Activated T-helper 1 cell treated with anti-CD3 and anti-CD28 coated beads, Interleukin-12 subunit alpha, Interleukin-12 subunit beta, Interleukin-2, Interleukin-4 antibody, amounts not matched to agents 30 ng/mL and 10 ng/mL and 1 ng/mL, durations not matched to agents 14 hours and 24 hours and 36 hours (primary cell): ENCODE results near the gene SIL1. TPM values are rescaled to one million over a fixed set of nuclear protein-coding genes. Genes with fewer than 3 reads are reported as not detected.
"Not testable (repeated sequence)": the region's sequence is repeated elsewhere in the genome, so short reads cannot be mapped to it uniquely, and the experiment has no call there.

ENCODE experiments used
- DNase-seq: peaks from one replicate; pipeline ENCODE4 v3.0.0; 2021; ENCODE audit warnings: low spot score
- H3K27ac Mint-ChIP-seq: one replicate; pipeline ENCODE4 v1.8.0; 2021; ENCODE audit warnings: mild to moderate bottlenecking, mixed read lengths
- H3K27me3 Mint-ChIP-seq: one replicate; pipeline ENCODE4 v1.8.0; 2022; ENCODE audit warnings: mild to moderate bottlenecking, moderate library complexity, mixed read lengths; ENCODE audit not compliant: insufficient read depth
- H3K36me3 Mint-ChIP-seq: one replicate; pipeline ENCODE4 v1.8.0; 2021; ENCODE audit warnings: low read depth, mixed read lengths
- H3K4me1 Mint-ChIP-seq: one replicate; pipeline ENCODE4 v1.8.0; 2021; ENCODE audit warnings: low read depth, mixed read lengths
- H3K4me3 Mint-ChIP-seq: one replicate; pipeline ENCODE4 v1.8.0; 2021; ENCODE audit warnings: mild to moderate bottlenecking, moderate library complexity, mixed read lengths
- H3K9me3 Mint-ChIP-seq: one replicate; pipeline ENCODE4 v1.8.0; 2021; ENCODE audit warnings: mixed read lengths
- intact Hi-C: fragments of 100-400 bp; cut with micrococcal nuclease; formaldehyde crosslinking; loops from one replicate; pipeline ENCODE4 v1.15.1; 2024
- total RNA-seq: library from RNA; stranded (reverse); gene quantifications from 2 replicates; pipeline ENCODE4 v1.2.3, GENCODE V29; 2022

SIL1 gene
- total RNA-seq, 1 donor from 2014 or later: 28.6 TPM

GRCh38 chr5:139025651-139026050, 172.5 kb downstream of the SIL1 start:
- Mint-ChIP-seq H3K9me3 (no peaks in the 10 kb centered on the region), H3K36me3 (peaks cover 4% of the 10 kb centered on the region), H3K27me3 (no peaks in the 10 kb centered on the region), H3K4me1 (peaks cover 7% of the 10 kb centered on the region), H3K27ac (no peak overlapping the region), H3K4me3 (no peak overlapping the region)
- no peak for DNase-seq
- intact Hi-C loops: no loop called here

- H3K4me1 Mint-ChIP-seq: peaks cover 7% of the 10 kb centered on the region
- intact Hi-C loops: no loop called here
- H3K27ac Mint-ChIP-seq: no peak overlapping the region
- H3K36me3 Mint-ChIP-seq: peaks cover 4% of the 10 kb centered on the region
- H3K4me3 Mint-ChIP-seq: no peak overlapping the region
- DNase-seq: no peak
- H3K9me3 Mint-ChIP-seq: no peaks in the 10 kb centered on the region
- H3K27me3 Mint-ChIP-seq: no peaks in the 10 kb centered on the region
Observed at GRCh38 chr5:139023286-139023685, 174.9 kb downstream of the SIL1 start.

GRCh38 chr5:139022528-139022927, 175.6 kb downstream of the SIL1 start:
- intact Hi-C loops: no loop called here
- Mint-ChIP-seq H3K4me1 (peaks cover 2% of the 10 kb centered on the region), H3K27ac (no peak overlapping the region), H3K27me3 (no peaks in the 10 kb centered on the region), H3K9me3 (no peaks in the 10 kb centered on the region), H3K4me3 (no peak overlapping the region), H3K36me3 (peaks cover 4% of the 10 kb centered on the region)
- DNase-seq: no peak

GRCh38 chr5:139021346-139021745, 176.8 kb downstream of the SIL1 start:
- Mint-ChIP-seq H3K4me1 (no peaks in the 10 kb centered on the region), H3K9me3 (no peaks in the 10 kb centered on the region), H3K36me3 (peaks cover 4% of the 10 kb centered on the region), H3K4me3 (no peak overlapping the region), H3K27me3 (no peaks in the 10 kb centered on the region), H3K27ac (no peak overlapping the region)
- intact Hi-C loops: no loop called here
- DNase-seq: no peak

GRCh38 chr5:139019880-139020279, 178.3 kb downstream of the SIL1 start:
- Mint-ChIP-seq H3K36me3 (peaks cover 7% of the 10 kb centered on the region), H3K4me1 (no peaks in the 10 kb centered on the region), H3K9me3 (no peaks in the 10 kb centered on the region), H3K4me3 (no peak overlapping the region), H3K27ac (no peak overlapping the region), H3K27me3 (no peaks in the 10 kb centered on the region)
- DNase-seq: no peak
- intact Hi-C loops: no loop called here

- intact Hi-C loops: no loop called here
- Mint-ChIP-seq H3K36me3 (peaks cover 7% of the 10 kb centered on the region), H3K4me1 (no peaks in the 10 kb centered on the region), H3K4me3 (no peak overlapping the region), H3K27me3 (no peaks in the 10 kb centered on the region), H3K9me3 (no peaks in the 10 kb centered on the region), H3K27ac (no peak overlapping the region)
- DNase-seq: no peak
Observed at GRCh38 chr5:139019211-139019610, 179.0 kb downstream of the SIL1 start.

GRCh38 chr5:139017624-139018023, 180.5 kb downstream of the SIL1 start:
- H3K27ac Mint-ChIP-seq: no peak overlapping the region
- H3K4me1 Mint-ChIP-seq: no peaks in the 10 kb centered on the region
- DNase-seq: no peak
- H3K36me3 Mint-ChIP-seq: peaks cover 7% of the 10 kb centered on the region
- H3K27me3 Mint-ChIP-seq: no peaks in the 10 kb centered on the region
- H3K9me3 Mint-ChIP-seq: no peaks in the 10 kb centered on the region
- intact Hi-C loops: no loop called here
- no peak overlapping the region for H3K4me3 Mint-ChIP-seq

GRCh38 chr5:139016186-139016585, 182.0 kb downstream of the SIL1 start:
- intact Hi-C loops: no loop called here
- Mint-ChIP-seq H3K4me3 (no peak overlapping the region), H3K4me1 (no peaks in the 10 kb centered on the region), H3K36me3 (peaks cover 7% of the 10 kb centered on the region), H3K9me3 (no peaks in the 10 kb centered on the region), H3K27me3 (no peaks in the 10 kb centered on the region), H3K27ac (no peak overlapping the region)
- DNase-seq: no peak

GRCh38 chr5:139014726-139015125, 183.4 kb downstream of the SIL1 start:
- Mint-ChIP-seq H3K36me3 (peaks cover 6% of the 10 kb centered on the region), H3K9me3 (no peaks in the 10 kb centered on the region), H3K27ac (no peak overlapping the region), H3K4me3 (no peak overlapping the region), H3K27me3 (no peaks in the 10 kb centered on the region), H3K4me1 (no peaks in the 10 kb centered on the region)
- no peak for DNase-seq
- intact Hi-C loops: no loop called here

GRCh38 chr5:139012176-139012575, 186.0 kb downstream of the SIL1 start:
- H3K4me1 Mint-ChIP-seq: no peaks in the 10 kb centered on the region
- H3K27ac Mint-ChIP-seq: no peak overlapping the region
- no peak overlapping the region for H3K4me3 Mint-ChIP-seq
- intact Hi-C loops: no loop called here
- H3K36me3 Mint-ChIP-seq: peaks cover 3% of the 10 kb centered on the region
- H3K27me3 Mint-ChIP-seq: no peaks in the 10 kb centered on the region
- DNase-seq: no peak
- no peaks in the 10 kb centered on the region for H3K9me3 Mint-ChIP-seq

- H3K27me3 Mint-ChIP-seq, H3K4me3 Mint-ChIP-seq, H3K36me3 Mint-ChIP-seq, DNase-seq, H3K9me3 Mint-ChIP-seq, H3K27ac Mint-ChIP-seq, intact Hi-C loops, H3K4me1 Mint-ChIP-seq: not testable (repeated sequence)
Observed at GRCh38 chr5:139011156-139011555, 187.0 kb downstream of the SIL1 start.

- H3K27me3 Mint-ChIP-seq: no peaks in the 10 kb centered on the region
Observed at GRCh38 chr5:139004374-139005307, 193.5 kb downstream of the SIL1 start.

GRCh38 chr5:138999674-139000073, 198.5 kb downstream of the SIL1 start:
- no peaks in the 10 kb centered on the region for H3K36me3 Mint-ChIP-seq
- H3K27me3 Mint-ChIP-seq: peaks cover 1% of the 10 kb centered on the region
- DNase-seq: no peak
- H3K9me3 Mint-ChIP-seq: peaks cover 14% of the 10 kb centered on the region
- H3K4me3 Mint-ChIP-seq: no peak overlapping the region
- no peaks in the 10 kb centered on the region for H3K4me1 Mint-ChIP-seq
- intact Hi-C loops: no loop called here
- no peak overlapping the region for H3K27ac Mint-ChIP-seq

More at GRCh38 chr5:139004374-139005307, 193.5 kb downstream of the SIL1 start:
- no peaks in the 10 kb centered on the region for H3K4me1 Mint-ChIP-seq
- H3K36me3 Mint-ChIP-seq: no peaks in the 10 kb centered on the region
- DNase-seq: no peak
- H3K4me3 Mint-ChIP-seq: no peak overlapping the region
- H3K9me3 Mint-ChIP-seq: no peaks in the 10 kb centered on the region
- H3K27ac Mint-ChIP-seq: no peak overlapping the region
- intact Hi-C loops: no loop called here
